Sigmoid colon (tissue), 7 donors: ENCODE data around the gene CLRN3. TPM values are rescaled to one million over a fixed set of nuclear protein-coding genes. Genes with fewer than 3 reads are reported as not detected.

Source experiments
- DNase-seq: peaks from one replicate; pipeline ENCODE4 v3.0.0-alpha.2; 2019
- H3K27ac ChIP-seq, 4 donors: fragments of 200-600 bp; sonication (generic); one replicate each; pipeline ENCODE4 v1.5.1; 2016 to 2019; ENCODE audit warnings: mild to moderate bottlenecking in 1 of 4
- H3K27me3 ChIP-seq, 3 donors: fragments of 200-600 bp; sonication (generic); one replicate each; pipeline ENCODE4 v1.5.1; 2019; ENCODE audit warnings: mild to moderate bottlenecking in 1 of 3
- H3K36me3 ChIP-seq, 4 donors: fragments of 200-600 bp; sonication (generic); one replicate each; pipeline ENCODE4 v1.5.1; 2016 to 2019
- H3K4me1 ChIP-seq, 4 donors: fragments of 200-600 bp; sonication (generic); one replicate each; pipeline ENCODE4 v1.5.1; 2017 to 2019
- H3K4me3 ChIP-seq, 4 donors: fragments of 200-600 bp; sonication (generic); one replicate each; pipeline ENCODE4 v1.5.1; 2017 to 2019; ENCODE audit warnings: mild to moderate bottlenecking in 2 of 4, moderate library complexity in 1 of 4
- H3K9me3 ChIP-seq, 4 donors: fragments of 200-600 bp in 3 of 4; sonication (generic) in 3 of 4; one replicate each; pipeline versions ENCODE4 v1.5.1 to v1.6.1; 2013 to 2019
- EP300 ChIP-seq, 4 donors: sonication (generic); formaldehyde crosslinking; IDR thresholded peaks; one replicate each; pipeline ENCODE4 v1.6.1; 2017; ENCODE audit warnings: antibody characterized with exemption in 4 of 4
- POLR2A ChIP-seq, 2 donors: fragments of 450-650 bp; IDR thresholded peaks; one replicate each; pipeline ENCODE4 v1.6.1; 2016; ENCODE audit warnings: antibody characterized with exemption in 2 of 2, mild to moderate bottlenecking in 2 of 2, moderate library complexity in 2 of 2
- POLR2AphosphoS5 ChIP-seq, 4 donors: sonication (generic); formaldehyde crosslinking; IDR thresholded peaks; one replicate each; pipeline ENCODE4 v1.6.1; 2017; ENCODE audit warnings: antibody characterized with exemption in 4 of 4
- WGBS, 2 donors: extraction: QIAGEN DNeasy Blood & Tissue Kit; methylation state at CpG; one replicate each; pipeline ENCODE4 v1.1.7; 2013; 5-methylcytosine and 5-hydroxymethylcytosine counted together
- intact Hi-C: fragments of 100-400 bp; cut with DNase I; formaldehyde crosslinking; loops from one replicate; pipeline ENCODE4 v1.15.1; 2023
- polyA plus RNA-seq, 3 donors: library from polyadenylated mRNA; stranded (reverse); fragments of 200-250 nt; gene quantifications; one replicate each; pipeline ENCODE4 v1.2.3, GENCODE V29; 2013
- total RNA-seq, 4 donors: library from RNA; depleted of rRNA; stranded (reverse); fragments of >200 nt; gene quantifications; one replicate each; pipeline ENCODE4 v1.1.0, GENCODE V29; 2016
- TF ChIP-seq, protein P1 (sequence below), 4 experiments: fragments of 450-650 bp in 3 of 4; fragments of 200-600 bp in 1 of 4; IDR thresholded peaks; one replicate each; pipeline ENCODE4 v1.5.1; 2016 to 2019; ENCODE audit warnings: antibody characterized with exemption in 4 of 4, mild to moderate bottlenecking in 3 of 4, moderate library complexity in 2 of 4
- donor health status: healthy with polysubstance abuse.
- donor health status: Bipolar disorder and iron deficiency.
- donor health status: healthy.

Gene CLRN3
- total and polyA plus RNA-seq, 7 donors: 37.8 to 88.9 (median 56.2) TPM; not detected in 4

- Histone ChIP-seq H3K9me3 (no peaks in the 10 kb centered on the region), H3K27ac (no peak overlapping the region), H3K4me3 (no peak overlapping the region), H3K36me3 (no peaks in the 10 kb centered on the region), H3K4me1 (no peaks in the 10 kb centered on the region), H3K27me3 (no peaks in the 10 kb centered on the region)
- 68 to 78% methylated on average over 4 of the region's 4 CpGs for WGBS, 2 donors
- no peak for TF ChIP-seq EP300 (IDR thresholded peaks at IDR 0.05)
- TF ChIP-seq, protein P1, sequence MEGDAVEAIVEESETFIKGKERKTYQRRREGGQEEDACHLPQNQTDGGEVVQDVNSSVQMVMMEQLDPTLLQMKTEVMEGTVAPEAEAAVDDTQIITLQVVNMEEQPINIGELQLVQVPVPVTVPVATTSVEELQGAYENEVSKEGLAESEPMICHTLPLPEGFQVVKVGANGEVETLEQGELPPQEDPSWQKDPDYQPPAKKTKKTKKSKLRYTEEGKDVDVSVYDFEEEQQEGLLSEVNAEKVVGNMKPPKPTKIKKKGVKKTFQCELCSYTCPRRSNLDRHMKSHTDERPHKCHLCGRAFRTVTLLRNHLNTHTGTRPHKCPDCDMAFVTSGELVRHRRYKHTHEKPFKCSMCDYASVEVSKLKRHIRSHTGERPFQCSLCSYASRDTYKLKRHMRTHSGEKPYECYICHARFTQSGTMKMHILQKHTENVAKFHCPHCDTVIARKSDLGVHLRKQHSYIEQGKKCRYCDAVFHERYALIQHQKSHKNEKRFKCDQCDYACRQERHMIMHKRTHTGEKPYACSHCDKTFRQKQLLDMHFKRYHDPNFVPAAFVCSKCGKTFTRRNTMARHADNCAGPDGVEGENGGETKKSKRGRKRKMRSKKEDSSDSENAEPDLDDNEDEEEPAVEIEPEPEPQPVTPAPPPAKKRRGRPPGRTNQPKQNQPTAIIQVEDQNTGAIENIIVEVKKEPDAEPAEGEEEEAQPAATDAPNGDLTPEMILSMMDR (IDR thresholded peaks at IDR 0.05): no peak
- no peak for TF ChIP-seq POLR2AphosphoS5 (IDR thresholded peaks at IDR 0.05)
- no peak for TF ChIP-seq POLR2A (IDR thresholded peaks at IDR 0.05)
- intact Hi-C loops: no loop called here
- DNase-seq: no peak
Measured at GRCh38 chr10:127834791-127835190, 58.0 kb downstream of the CLRN3 start.

DNA sequence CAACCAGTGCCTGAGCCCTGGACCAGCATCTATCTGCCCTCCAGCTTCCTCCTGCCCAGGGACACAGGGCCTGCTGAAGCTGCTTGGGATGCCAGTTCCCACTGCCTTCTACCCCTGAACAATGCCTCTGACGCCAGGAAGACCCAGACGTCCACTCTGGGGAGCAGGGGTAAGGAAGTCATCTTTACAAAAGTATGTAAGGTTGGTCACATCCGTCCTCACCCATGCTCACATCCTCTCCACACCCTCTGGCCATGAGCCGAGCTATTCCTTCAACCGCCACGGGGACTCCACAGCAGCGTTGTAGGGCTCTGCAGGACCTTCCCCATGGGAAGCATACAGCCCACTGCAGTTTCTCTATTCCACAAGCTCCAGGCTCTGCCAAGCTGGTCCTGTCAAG lies 58.5 kb downstream of the CLRN3 start:
- Histone ChIP-seq H3K27ac (no peak overlapping the region), H3K4me1 (no peaks in the 10 kb centered on the region), H3K27me3 (no peaks in the 10 kb centered on the region), H3K4me3 (no peak overlapping the region), H3K9me3 (no peaks in the 10 kb centered on the region), H3K36me3 (no peaks in the 10 kb centered on the region)
- TF ChIP-seq, protein P1 (IDR thresholded peaks at IDR 0.05): no peak
- TF ChIP-seq POLR2AphosphoS5 (IDR thresholded peaks at IDR 0.05): no peak
- no peak for TF ChIP-seq EP300 (IDR thresholded peaks at IDR 0.05)
- TF ChIP-seq POLR2A (IDR thresholded peaks at IDR 0.05): no peak
- 44 to 80% methylated on average over 7 of the region's 7 CpGs for WGBS, 2 donors
- DNase-seq: no peak
- intact Hi-C loops: no loop called here

- Histone ChIP-seq H3K36me3 (no peaks in the 10 kb centered on the region), H3K4me1 (no peaks in the 10 kb centered on the region), H3K27ac (no peak overlapping the region), H3K27me3 (no peaks in the 10 kb centered on the region), H3K9me3 (no peaks in the 10 kb centered on the region), H3K4me3 (no peak overlapping the region)
- WGBS, 2 donors: 20 to 77% methylated on average over 7 of the region's 7 CpGs
- TF ChIP-seq POLR2AphosphoS5 (IDR thresholded peaks at IDR 0.05) (no peak), EP300 (IDR thresholded peaks at IDR 0.05) (no peak), POLR2A (IDR thresholded peaks at IDR 0.05) (no peak)
- TF ChIP-seq, protein P1 (IDR thresholded peaks at IDR 0.05): no peak
- no peak for DNase-seq
- intact Hi-C loops: no loop called here
Measured at GRCh38 chr10:127833804-127834203, 58.9 kb downstream of the CLRN3 start.

DNA sequence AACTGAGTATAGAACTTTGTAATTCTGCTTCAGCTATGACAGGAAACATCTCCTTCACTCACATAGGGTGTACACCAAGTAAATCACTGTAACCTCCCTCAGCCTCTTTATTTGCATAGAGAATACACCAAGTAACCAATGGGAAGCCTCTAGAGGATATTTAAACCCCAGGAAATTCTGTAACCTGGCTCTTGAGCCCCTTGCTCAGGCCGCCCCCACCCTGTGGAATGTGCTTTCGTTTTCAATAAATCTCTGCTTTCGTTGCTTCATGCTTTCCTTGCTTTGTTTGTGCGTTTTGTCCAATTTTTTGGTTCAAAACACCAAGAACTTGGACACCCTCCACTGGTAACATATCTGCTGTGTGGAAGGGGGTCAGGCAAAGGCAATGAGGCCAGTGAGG lies 60.2 kb downstream of the CLRN3 start:
- H3K4me3 ChIP-seq: no peak overlapping the region
- no peaks in the 10 kb centered on the region for H3K27me3 ChIP-seq
- TF ChIP-seq, protein P1 (IDR thresholded peaks at IDR 0.05): no peak
- no peak for TF ChIP-seq POLR2AphosphoS5 (IDR thresholded peaks at IDR 0.05)
- TF ChIP-seq POLR2A (IDR thresholded peaks at IDR 0.05): no peak
- TF ChIP-seq EP300 (IDR thresholded peaks at IDR 0.05): no peak
- H3K36me3 ChIP-seq: no peaks in the 10 kb centered on the region
- H3K27ac ChIP-seq: no peak overlapping the region
- intact Hi-C loops: no loop called here
- WGBS, 2 donors: 58 to 76% methylated on average over 4 of the region's 4 CpGs
- H3K4me1 ChIP-seq: no peaks in the 10 kb centered on the region
- no peak for DNase-seq
- no peaks in the 10 kb centered on the region for H3K9me3 ChIP-seq

DNA sequence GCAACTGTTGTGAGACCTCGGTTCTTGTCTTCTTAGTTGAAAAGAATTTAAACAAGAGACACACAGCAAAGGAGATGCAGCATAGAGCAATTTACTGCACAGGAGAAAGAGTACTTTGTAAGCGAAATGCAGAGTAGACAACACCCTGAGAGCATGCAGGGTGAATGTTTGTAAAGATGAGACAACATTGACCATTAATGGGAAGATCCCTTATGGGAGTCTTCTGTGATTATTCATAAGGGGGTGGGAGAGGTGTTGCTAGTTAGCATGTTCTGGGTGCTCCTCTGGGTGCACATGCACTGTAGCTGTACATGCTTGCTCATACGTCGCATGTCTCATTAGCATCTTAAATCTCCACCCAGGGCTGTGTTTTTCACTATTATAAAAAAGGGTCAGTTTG lies 62.3 kb downstream of the CLRN3 start:
- Histone ChIP-seq H3K27me3 (no peaks in the 10 kb centered on the region), H3K27ac (no peak overlapping the region), H3K36me3 (no peaks in the 10 kb centered on the region), H3K4me1 (no peaks in the 10 kb centered on the region), H3K9me3 (no peaks in the 10 kb centered on the region), H3K4me3 (no peak overlapping the region)
- TF ChIP-seq POLR2A (IDR thresholded peaks at IDR 0.05) (no peak), POLR2AphosphoS5 (IDR thresholded peaks at IDR 0.05) (no peak), EP300 (IDR thresholded peaks at IDR 0.05) (no peak)
- TF ChIP-seq, protein P1 (IDR thresholded peaks at IDR 0.05): no peak
- 87 to 89% methylated on average over 4 of the region's 4 CpGs for WGBS, 2 donors
- no peak for DNase-seq
- intact Hi-C loops: no loop called here
